Activated CD4-positive, alpha-beta T cell treated with anti-CD3 and anti-CD28 coated beads, Interleukin-2, amount 50 U/mL, for 1 hour (primary cell): ENCODE measurements around the gene TFRC.
"Not testable (repeated sequence)": the region's sequence is repeated elsewhere in the genome, so short reads cannot be mapped to it uniquely, and the experiment has no call there.

Experiments
- DNase-seq: peaks from one replicate; pipeline ENCODE4 v3.0.0-alpha.2; 2020

Gene TFRC

GRCh38 chr3:196002721-196003120, 79.2 kb downstream of the TFRC start:
- DNase-seq, result not testable (repeated sequence)

DNA sequence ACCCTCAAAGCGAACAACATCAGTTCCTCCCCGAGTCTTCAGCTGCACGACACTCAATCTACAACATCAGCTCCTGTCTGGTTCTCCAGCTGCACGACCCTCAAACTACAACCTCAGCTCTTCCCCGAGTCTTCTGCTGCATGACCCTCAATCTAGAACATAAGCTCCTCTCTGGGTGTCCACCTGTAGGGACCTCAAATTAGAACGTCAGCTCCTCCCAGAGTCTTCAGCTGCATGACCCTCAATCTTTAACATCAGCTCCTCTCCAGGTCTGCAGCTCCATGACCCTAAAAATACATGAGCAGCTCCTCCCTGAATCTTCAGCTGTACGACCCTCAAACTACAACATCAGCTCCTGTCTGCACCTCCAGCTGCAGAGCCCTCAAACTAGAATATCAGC, 80.7 kb downstream of the TFRC start:
- DNase-seq, result not testable (repeated sequence)

- DNase-seq, result not testable (repeated sequence)
Measured at GRCh38 chr3:196000360-196000950, 81.4 kb downstream of the TFRC start.

DNA sequence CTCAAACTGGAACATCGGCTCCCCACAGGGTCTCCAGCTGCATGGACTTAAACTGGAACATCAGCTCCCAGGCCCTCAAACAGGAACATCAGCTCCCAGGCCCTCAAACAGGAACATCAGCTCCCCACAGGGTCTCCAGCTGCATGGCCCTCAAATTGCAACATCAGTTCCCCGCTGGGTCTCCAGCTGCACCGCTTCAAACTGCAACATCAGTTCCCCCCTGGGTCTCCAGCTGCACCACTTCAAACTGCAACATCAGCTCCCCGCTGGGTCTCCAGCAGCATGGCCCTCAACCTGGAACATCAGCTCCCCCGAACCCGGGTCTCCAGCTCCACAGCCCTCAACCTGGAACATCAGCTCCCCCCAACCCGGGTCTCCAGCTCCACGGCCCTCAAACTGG, 82.0 kb downstream of the TFRC start:
- DNase-seq, result no peak
